B cell (primary cell): Measurements from ENCODE around the gene WFS1. TPM values are rescaled to one million over a fixed set of nuclear protein-coding genes. Genes with fewer than 3 reads are reported as not detected.

ENCODE experiments used
- ATAC-seq: fragments of 200-7000 bp; cut with Tn5 transposase; one replicate; pipeline ENCODE4 v1.10.0; 2021; ENCODE audit warnings: low read depth, mild to moderate bottlenecking, moderate number of reproducible peaks, moderate library complexity
- CTCF ChIA-PET: fragments of 350-600 bp; sonication (Branson Sonifier 250); formaldehyde crosslinking; loops from one replicate; lab custom pipeline; 2021; ENCODE audit warnings: antibody characterized with exemption, inconsistent platforms; lab: Charles Lee
- POLR2A ChIA-PET: fragments of 350-600 bp; sonication (Branson Sonifier 250); formaldehyde crosslinking; loops from one replicate; lab custom pipeline; 2021; ENCODE audit warnings: antibody characterized with exemption; lab: Charles Lee
- DNase-seq: peaks from one replicate; pipeline ENCODE4 v3.0.0; 2013
- H2AFZ ChIP-seq: 2 replicates; pipeline ENCODE4 v1.6.1; 2012; ENCODE audit warnings: mild to moderate bottlenecking, low read depth, low read length; ENCODE audit not compliant: insufficient read depth, poor library complexity, severe bottlenecking
- H3K27ac ChIP-seq, 2 donors: 1 replicate in 1 of 2; 2 replicates in 1 of 2; pipeline ENCODE4 v1.5.1; 2012 to 2013; ENCODE audit warnings: low read length in 2 of 2, mild to moderate bottlenecking in 2 of 2, moderate library complexity in 1 of 2
- H3K27me3 ChIP-seq, 4 experiments: fragments of 200-600 bp in 1 of 4; sonication (generic) in 1 of 4; replicated peaks in 1 of 4; 1 replicate in 2 of 4; 2 replicates in 2 of 4; pipeline versions ENCODE4 v1.6.1 to v1.7.0; 2013 to 2016; ENCODE audit warnings: low read length in 3 of 4, mild to moderate bottlenecking in 2 of 4, mixed read lengths in 1 of 4, moderate library complexity in 1 of 4; ENCODE audit not compliant: insufficient read depth in 4 of 4, control insufficient read depth in 3 of 4; ENCODE audit errors: control extremely low read depth in 1 of 4
- H3K36me3 ChIP-seq, 2 experiments: replicated peaks in 1 of 2; 1 replicate in 1 of 2; 2 replicates in 1 of 2; pipeline versions ENCODE4 v1.6.1 to v1.7.1; 2013; ENCODE audit warnings: low read length in 1 of 2; ENCODE audit not compliant: insufficient read depth in 2 of 2, control insufficient read depth in 1 of 2; ENCODE audit errors: control extremely low read depth in 1 of 2, extremely low read depth in 1 of 2
- H3K4me1 ChIP-seq, 2 donors: fragments of 200-600 bp in 1 of 2; sonication (generic) in 1 of 2; 1 replicate in 1 of 2; 2 replicates in 1 of 2; pipeline versions ENCODE4 v1.5.1 to v1.6.1; 2013 to 2017; ENCODE audit warnings: low read length in 2 of 2; ENCODE audit not compliant: control insufficient read depth in 2 of 2, insufficient read depth in 2 of 2
- H3K4me2 ChIP-seq: replicated peaks from 2 replicates; pipeline ENCODE3; 2012; ENCODE audit warnings: mild to moderate bottlenecking, low read depth, low read length; ENCODE audit not compliant: poor library complexity, severe bottlenecking
- H3K4me3 ChIP-seq, 5 experiments: fragments of 200-600 bp in 1 of 5; sonication (generic) in 1 of 5; 1 replicate in 3 of 5; 2 replicates in 2 of 5; pipeline versions ENCODE4 v1.5.1 to v1.7.0; 2011 to 2016; ENCODE audit warnings: low read length in 4 of 5, mild to moderate bottlenecking in 4 of 5, low read depth in 2 of 5, control low read depth in 1 of 5, moderate library complexity in 1 of 5; ENCODE audit not compliant: insufficient read depth in 1 of 5; ENCODE audit errors: control extremely low read depth in 1 of 5, extremely low read depth in 1 of 5
- H3K79me2 ChIP-seq: fragments of 200-600 bp; sonication (generic); one replicate; pipeline ENCODE4 v1.6.0; 2016; ENCODE audit warnings: low read length; ENCODE audit not compliant: control insufficient read depth, insufficient read depth
- H3K9ac ChIP-seq: fragments of 200-600 bp; sonication (generic); 2 replicates; pipeline ENCODE4 v1.6.1; 2017; ENCODE audit warnings: mild to moderate bottlenecking, low read length, moderate library complexity
- H3K9me3 ChIP-seq, 3 donors: one replicate each; pipeline versions ENCODE4 v1.6.1 to v1.7.1; 2013; ENCODE audit warnings: low read length in 2 of 3; ENCODE audit not compliant: control insufficient read depth in 2 of 3, insufficient read depth in 1 of 3; ENCODE audit errors: control extremely low read depth in 1 of 3
- H4K20me1 ChIP-seq: 2 replicates; pipeline ENCODE4 v1.6.0; 2012; ENCODE audit warnings: mild to moderate bottlenecking, low read length; ENCODE audit not compliant: insufficient read depth, control insufficient read depth, poor library complexity, severe bottlenecking
- H3K27ac Mint-ChIP-seq: one replicate; pipeline ENCODE4 v1.8.0; 2021; ENCODE audit warnings: mixed read lengths
- H3K27me3 Mint-ChIP-seq: one replicate; pipeline ENCODE4 v1.8.0; 2021; ENCODE audit warnings: mixed read lengths
- H3K4me1 Mint-ChIP-seq: one replicate; pipeline ENCODE4 v1.8.0; 2021; ENCODE audit warnings: mixed read lengths
- H3K4me3 Mint-ChIP-seq: one replicate; pipeline ENCODE4 v1.8.0; 2021; ENCODE audit warnings: mixed read lengths
- H3K9me3 Mint-ChIP-seq: one replicate; pipeline ENCODE4 v1.8.0; 2022; ENCODE audit warnings: mixed read lengths; ENCODE audit not compliant: insufficient read depth
- EZH2 ChIP-seq: IDR thresholded peaks from 2 replicates; pipeline ENCODE4 v1.6.1; 2012; ENCODE audit warnings: borderline replicate concordance, low read depth, mild to moderate bottlenecking, moderate library complexity, low read length; ENCODE audit not compliant: insufficient read depth, poor library complexity, severe bottlenecking
- WGBS: methylation state at CpG from one replicate; pipeline ENCODE4 v1.1.5; 2013; ENCODE audit warnings: missing lambda C conversion rate; ENCODE audit not compliant: insufficient coverage; 5-methylcytosine and 5-hydroxymethylcytosine counted together
- intact Hi-C: fragments of 100-400 bp; cut with micrococcal nuclease; formaldehyde crosslinking; loops from one replicate; pipeline ENCODE4 v1.10.0; 2022
- polyA plus RNA-seq: library from polyadenylated mRNA; depleted of rRNA; stranded (reverse); fragments of >200 nt; gene quantifications from 2 replicates; pipeline ENCODE4 v1.2.3, GENCODE V29; 2012
- total RNA-seq, 2 donors: library from RNA; stranded (reverse); fragments of 120-200 nt in 1 of 2; gene quantifications; 1 replicate in 1 of 2; 2 replicates in 1 of 2; pipeline versions ENCODE4 v1.2.3 to v1.2.4, GENCODE V29; 2013 to 2022
- TF ChIP-seq, protein P1 (sequence below): fragments of 200-600 bp; IDR thresholded peaks from one replicate; pipeline ENCODE4 v1.8.0; 2022; ENCODE audit warnings: antibody characterized with exemption, mild to moderate bottlenecking

Gene WFS1
- total and polyA plus RNA-seq, 2 donors (not counting 1 experiment from before 2014, with no cell fraction given), result 5.8 to 6.7 TPM

DNA sequence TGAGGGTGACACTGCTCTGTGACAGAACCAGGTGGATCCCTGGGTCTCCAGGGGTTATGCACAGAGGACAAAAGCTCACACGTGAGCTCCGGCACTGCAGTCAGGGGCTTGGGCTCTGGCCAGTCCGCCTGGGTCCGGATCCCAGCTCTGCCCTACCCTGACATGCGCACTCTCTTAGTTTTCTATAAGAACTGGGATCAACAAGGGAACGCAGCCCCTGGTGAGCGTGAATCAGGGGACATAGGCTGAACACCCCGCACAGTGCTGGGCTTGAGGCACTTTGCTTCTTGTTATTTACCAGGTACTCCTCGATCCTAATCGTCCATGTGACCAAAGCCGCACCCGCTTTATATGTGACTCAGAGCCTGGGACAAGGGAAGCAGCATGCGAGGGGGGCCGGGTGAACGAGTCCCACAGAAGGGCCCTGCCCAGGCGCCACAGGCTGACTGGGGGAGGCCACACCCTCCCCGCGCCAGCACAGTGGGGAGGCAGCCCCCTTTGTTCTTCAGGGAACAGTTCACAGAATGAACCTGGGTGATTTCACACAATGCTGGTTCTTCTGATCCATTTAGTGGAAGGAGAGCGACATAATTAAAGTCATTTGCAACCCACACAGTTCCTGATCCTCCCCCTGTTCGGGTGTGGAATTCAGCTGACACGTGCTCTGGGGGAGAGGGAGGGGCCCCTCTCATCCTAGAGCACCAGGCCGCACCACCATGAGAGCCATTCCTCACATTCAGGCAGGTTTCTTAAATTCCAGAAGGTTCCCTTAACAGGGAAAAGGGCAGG, 55.5 kb downstream of the WFS1 start:
- Histone ChIP-seq H3K9ac (no peak overlapping the region), H3K4me2 (no peak overlapping the region), H3K4me3 (no peak overlapping the region), H4K20me1 (no peaks in the 10 kb centered on the region), H3K79me2 (no peaks in the 10 kb centered on the region), H3K27ac (no peak overlapping the region), H3K9me3 (peaks cover 0 to 18% (median 0%) of the 10 kb centered on the region in 3 donors), H3K27me3 (peaks cover 0 to 32% (median 5%) of the 10 kb centered on the region in 4 experiments), H3K4me1 (no peaks in the 10 kb centered on the region), H3K36me3 (no peaks in the 10 kb centered on the region), H2AFZ (no peak overlapping the region)
- no peaks in the 10 kb centered on the region for H3K9me3 Mint-ChIP-seq
- H3K27ac Mint-ChIP-seq, result no peak overlapping the region
- intact Hi-C loops, result no loop called here
- ChIA-PET CTCF (interaction anchor here (1.1 to 17.6 kb wide), 3 partner anchors 73 to 328 kb away, joined by 3 to 451 read pairs (median 5); no protein-coding TSS in a partner anchor), POLR2A (no interaction called here)
- peaks cover 33% of the 10 kb centered on the region for H3K27me3 Mint-ChIP-seq
- no peaks in the 10 kb centered on the region for H3K4me1 Mint-ChIP-seq
- DNase-seq (no peak), ATAC-seq (no peak)
- TF ChIP-seq EZH2, result no peak
- TF ChIP-seq, protein P1, sequence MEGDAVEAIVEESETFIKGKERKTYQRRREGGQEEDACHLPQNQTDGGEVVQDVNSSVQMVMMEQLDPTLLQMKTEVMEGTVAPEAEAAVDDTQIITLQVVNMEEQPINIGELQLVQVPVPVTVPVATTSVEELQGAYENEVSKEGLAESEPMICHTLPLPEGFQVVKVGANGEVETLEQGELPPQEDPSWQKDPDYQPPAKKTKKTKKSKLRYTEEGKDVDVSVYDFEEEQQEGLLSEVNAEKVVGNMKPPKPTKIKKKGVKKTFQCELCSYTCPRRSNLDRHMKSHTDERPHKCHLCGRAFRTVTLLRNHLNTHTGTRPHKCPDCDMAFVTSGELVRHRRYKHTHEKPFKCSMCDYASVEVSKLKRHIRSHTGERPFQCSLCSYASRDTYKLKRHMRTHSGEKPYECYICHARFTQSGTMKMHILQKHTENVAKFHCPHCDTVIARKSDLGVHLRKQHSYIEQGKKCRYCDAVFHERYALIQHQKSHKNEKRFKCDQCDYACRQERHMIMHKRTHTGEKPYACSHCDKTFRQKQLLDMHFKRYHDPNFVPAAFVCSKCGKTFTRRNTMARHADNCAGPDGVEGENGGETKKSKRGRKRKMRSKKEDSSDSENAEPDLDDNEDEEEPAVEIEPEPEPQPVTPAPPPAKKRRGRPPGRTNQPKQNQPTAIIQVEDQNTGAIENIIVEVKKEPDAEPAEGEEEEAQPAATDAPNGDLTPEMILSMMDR, result no peak
- H3K4me3 Mint-ChIP-seq, result no peak overlapping the region
- 25% methylated on average over 18 of the region's 22 CpGs for WGBS

DNA sequence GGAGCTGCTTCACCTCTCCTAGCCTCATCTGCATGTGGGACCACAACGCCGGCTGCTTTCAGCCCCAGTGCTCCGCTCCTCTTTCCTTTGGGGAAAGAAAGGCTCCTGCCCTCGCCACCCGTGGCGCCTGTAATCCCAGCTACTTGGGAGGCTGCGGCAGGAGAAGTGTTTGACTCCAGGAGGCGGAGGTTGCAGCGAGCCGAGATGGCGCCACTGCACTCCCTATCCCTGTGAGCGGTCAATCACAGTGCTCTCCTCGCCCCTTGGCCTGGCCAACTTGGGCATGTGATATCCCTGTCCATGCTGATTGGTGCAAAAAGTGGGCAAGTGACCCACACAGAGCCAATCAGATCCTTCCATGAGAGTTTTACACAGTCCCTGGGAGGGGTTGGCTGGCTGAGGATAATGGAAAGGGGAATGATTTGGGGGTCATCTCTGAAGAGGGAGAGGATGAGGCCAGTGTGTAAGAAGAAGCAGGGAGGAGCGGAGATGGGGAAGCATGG, 56.2 kb downstream of the WFS1 start:
- no peaks in the 10 kb centered on the region for H3K4me1 Mint-ChIP-seq
- no peaks in the 10 kb centered on the region for H3K4me1 ChIP-seq
- H2AFZ ChIP-seq, result no peak overlapping the region
- H3K4me3 Mint-ChIP-seq, result no peak overlapping the region
- 91% methylated on average over 14 of the region's 14 CpGs for WGBS
- peaks cover 0 to 32% (median 4%) of the 10 kb centered on the region in 4 experiments for H3K27me3 ChIP-seq
- intact Hi-C loops, result no loop called here
- H4K20me1 ChIP-seq, result no peaks in the 10 kb centered on the region
- no peak overlapping the region for H3K9ac ChIP-seq
- no peak for TF ChIP-seq EZH2
- TF ChIP-seq, protein P1, result no peak
- H3K36me3 ChIP-seq, result no peaks in the 10 kb centered on the region
- no peaks in the 10 kb centered on the region for H3K79me2 ChIP-seq
- H3K9me3 Mint-ChIP-seq, result no peaks in the 10 kb centered on the region
- peaks cover 32% of the 10 kb centered on the region for H3K27me3 Mint-ChIP-seq
- no peak for DNase-seq
- ChIA-PET CTCF (interaction anchor here (17.6 kb wide), 1 partner anchor 73 kb away, joined by 451 read pairs; no protein-coding TSS in a partner anchor), POLR2A (no interaction called here)
- H3K4me2 ChIP-seq, result no peak overlapping the region
- H3K4me3 ChIP-seq, result no peak overlapping the region
- peaks cover 0 to 20% (median 0%) of the 10 kb centered on the region in 3 donors for H3K9me3 ChIP-seq
- H3K27ac Mint-ChIP-seq, result no peak overlapping the region
- H3K27ac ChIP-seq, result no peak overlapping the region
- ATAC-seq, result no peak
